Hippocampal formation (tissue), 2 donors: Measurements from ENCODE around the gene EPB41.
"Not testable (repeated sequence)": the region's sequence is repeated elsewhere in the genome, so short reads cannot be mapped to it uniquely, and the experiment has no call there.

Experiments
- DNase-seq, 2 donors: peaks; one replicate each; lab custom pipeline; 2025; lab: John Stamatoyannopoulos, UW

Gene EPB41

GRCh38 chr1:29112705-29113412 lies 198.5 kb downstream of the EPB41 start:
- DNase-seq, result no peak

GRCh38 chr1:29113413-29114117 lies 199.2 kb downstream of the EPB41 start:
- no peak for DNase-seq

GRCh38 chr1:29114654-29115053 lies 200.3 kb downstream of the EPB41 start:
- no peak for DNase-seq

GRCh38 chr1:29117381-29117780 lies 203.0 kb downstream of the EPB41 start:
- DNase-seq, result no peak

- DNase-seq, result no peak
These were observed 205.0 kb downstream of the EPB41 start for GRCh38 chr1:29119121-29119929.

- DNase-seq, result no peak
These were observed 206.0 kb downstream of the EPB41 start for GRCh38 chr1:29120367-29120766.

GRCh38 chr1:29120947-29121485 lies 206.6 kb downstream of the EPB41 start:
- no peak for DNase-seq

GRCh38 chr1:29121516-29121935 lies 207.2 kb downstream of the EPB41 start:
- no peak for DNase-seq

- DNase-seq, result no peak
These were observed 207.7 kb downstream of the EPB41 start for GRCh38 chr1:29121936-29122681.

GRCh38 chr1:29122682-29123052 lies 208.3 kb downstream of the EPB41 start:
- no peak for DNase-seq

GRCh38 chr1:29123053-29123886 lies 208.9 kb downstream of the EPB41 start:
- DNase-seq, result no peak

- DNase-seq, result no peak
These were observed 209.6 kb downstream of the EPB41 start, which contains the start of gene TMEM200B for GRCh38 chr1:29123887-29124365. TMEM200B (minus strand) TSS chr1:29123903; CDS start chr1:29121828, 2,075 bp downstream.

GRCh38 chr1:29124366-29125236 lies 210.2 kb downstream of the EPB41 start:
- no peak for DNase-seq

GRCh38 chr1:29125237-29125641 lies 210.9 kb downstream of the EPB41 start:
- no peak for DNase-seq

GRCh38 chr1:29125788-29126187 lies 211.4 kb downstream of the EPB41 start:
- no peak for DNase-seq

GRCh38 chr1:29126198-29126597 lies 211.8 kb downstream of the EPB41 start:
- no peak for DNase-seq

- DNase-seq, result no peak
These were observed 214.4 kb downstream of the EPB41 start for GRCh38 chr1:29128739-29129138.

GRCh38 chr1:29129916-29130315 lies 215.5 kb downstream of the EPB41 start:
- DNase-seq, result no peak

GRCh38 chr1:29131056-29131455 lies 216.7 kb downstream of the EPB41 start:
- DNase-seq, result not testable (repeated sequence)
